ENCODE measurements around the gene MGAT5. TPM values are rescaled to one million over a fixed set of nuclear protein-coding genes. Genes with fewer than 3 reads are reported as not detected.

Gene MGAT5
- total RNA-seq, 1 donor: 17.0 TPM

- DNase-seq (ENCODE audit: low read depth in 2 of 3, low spot score in 2 of 3): no peak
Measured at GRCh38 chr2:134386310-134386709, 132.4 kb downstream of the MGAT5 start.

- no peak for DNase-seq (ENCODE audit: low read depth in 2 of 3, low spot score in 2 of 3)
Measured at GRCh38 chr2:134389381-134389780, 135.5 kb downstream of the MGAT5 start.

DNA sequence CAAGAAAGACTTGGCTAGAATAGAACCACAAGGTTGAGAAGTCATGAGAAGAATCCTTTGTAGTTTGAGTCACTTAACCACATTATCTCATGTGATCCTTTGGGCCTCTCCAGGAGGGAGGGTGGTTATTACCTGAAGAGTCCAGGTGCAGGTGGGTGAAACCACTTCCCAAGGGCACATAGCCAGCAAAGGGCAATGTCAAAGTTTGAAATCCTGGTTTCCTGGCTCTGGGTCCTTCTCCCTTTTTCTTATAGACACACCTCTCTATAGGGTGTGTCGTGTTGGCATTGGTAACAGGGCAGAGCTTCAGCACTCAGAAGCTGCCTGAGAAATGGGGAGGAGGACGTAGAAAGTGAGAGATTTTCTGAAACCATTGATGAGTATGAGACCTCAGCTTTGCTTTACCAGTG is 137.9 kb downstream of the MGAT5 start:
- no peak for DNase-seq (ENCODE audit: low read depth in 2 of 3, low spot score in 2 of 3)

- DNase-seq (ENCODE audit: low read depth in 2 of 3, low spot score in 2 of 3): no peak
Measured at GRCh38 chr2:134392442-134393074, 138.7 kb downstream of the MGAT5 start.

DNA sequence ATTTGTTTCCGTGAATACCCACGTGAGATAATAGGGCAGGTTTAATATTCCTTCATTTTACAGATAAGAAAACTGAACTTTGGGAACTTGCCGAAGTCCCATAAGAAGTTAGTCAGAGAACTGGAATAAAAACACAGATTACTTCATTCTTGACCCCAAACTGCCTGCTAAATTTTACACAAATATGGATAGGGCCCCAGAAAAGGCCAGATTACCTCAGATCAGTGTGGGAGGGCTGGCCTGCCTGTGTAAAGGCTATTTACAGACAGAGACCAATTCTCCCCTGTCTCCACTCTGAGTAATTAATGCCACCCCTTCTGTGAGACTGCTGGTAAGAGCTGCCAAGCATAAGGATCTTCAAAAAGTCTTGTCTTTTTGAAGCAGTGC is 139.2 kb downstream of the MGAT5 start:
- DNase-seq (ENCODE audit: low read depth in 2 of 3, low spot score in 2 of 3): no peak

GRCh38 chr2:134395779-134396178 is 141.9 kb downstream of the MGAT5 start:
- DNase-seq (ENCODE audit: low read depth in 2 of 3, low spot score in 2 of 3): no peak

GRCh38 chr2:134396493-134396892 is 142.6 kb downstream of the MGAT5 start:
- no peak for DNase-seq (ENCODE audit: low read depth in 2 of 3, low spot score in 2 of 3)

GRCh38 chr2:134397146-134397896 is 143.4 kb downstream of the MGAT5 start:
- no peak for DNase-seq (ENCODE audit: low read depth in 2 of 3, low spot score in 2 of 3)

- no peak for DNase-seq (ENCODE audit: low read depth in 2 of 3, low spot score in 2 of 3)
Measured at GRCh38 chr2:134398300-134398699, 144.4 kb downstream of the MGAT5 start.

GRCh38 chr2:134399096-134399495 is 145.2 kb downstream of the MGAT5 start:
- peak in 1 of 3 donors; percentile 11 for DNase-seq (ENCODE audit: low read depth in 2 of 3, low spot score in 2 of 3)

- DNase-seq (ENCODE audit: low read depth in 2 of 3, low spot score in 2 of 3): no peak
Measured at GRCh38 chr2:134401081-134401497, 147.2 kb downstream of the MGAT5 start.

GRCh38 chr2:134401789-134402188 is 147.9 kb downstream of the MGAT5 start:
- no peak for DNase-seq (ENCODE audit: low read depth in 2 of 3, low spot score in 2 of 3)

GRCh38 chr2:134402410-134402809 is 148.5 kb downstream of the MGAT5 start:
- no peak for DNase-seq (ENCODE audit: low read depth in 2 of 3, low spot score in 2 of 3)

GRCh38 chr2:134405611-134406081 is 151.8 kb downstream of the MGAT5 start:
- DNase-seq (ENCODE audit: low read depth in 2 of 3, low spot score in 2 of 3): no peak

DNA sequence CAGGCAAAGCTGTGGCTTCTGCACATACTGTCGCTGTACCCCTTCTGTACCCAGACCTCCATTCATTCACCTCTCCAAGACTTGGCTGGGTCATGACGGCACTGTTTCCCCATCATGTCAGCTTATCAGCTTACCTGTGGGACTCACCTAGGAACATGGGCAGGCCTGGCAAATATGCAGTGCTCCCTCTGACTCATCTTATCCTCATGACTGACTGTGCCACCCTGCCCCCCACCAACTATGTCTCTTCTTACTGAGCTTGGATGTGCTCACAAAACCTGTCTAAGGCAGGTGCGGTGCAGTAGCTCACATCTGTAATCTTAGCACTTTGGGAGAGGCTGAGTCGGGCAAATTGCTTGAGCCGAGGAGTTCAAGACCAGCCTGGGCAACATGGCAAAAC is 152.4 kb downstream of the MGAT5 start:
- no peak for DNase-seq (ENCODE audit: low read depth in 2 of 3, low spot score in 2 of 3)

- no peak for DNase-seq (ENCODE audit: low read depth in 2 of 3, low spot score in 2 of 3)
Measured at GRCh38 chr2:134406736-134407135, 152.9 kb downstream of the MGAT5 start.

- no peak for DNase-seq (ENCODE audit: low read depth in 2 of 3, low spot score in 2 of 3)
Measured at GRCh38 chr2:134407154-134407890, 153.4 kb downstream of the MGAT5 start.

DNA sequence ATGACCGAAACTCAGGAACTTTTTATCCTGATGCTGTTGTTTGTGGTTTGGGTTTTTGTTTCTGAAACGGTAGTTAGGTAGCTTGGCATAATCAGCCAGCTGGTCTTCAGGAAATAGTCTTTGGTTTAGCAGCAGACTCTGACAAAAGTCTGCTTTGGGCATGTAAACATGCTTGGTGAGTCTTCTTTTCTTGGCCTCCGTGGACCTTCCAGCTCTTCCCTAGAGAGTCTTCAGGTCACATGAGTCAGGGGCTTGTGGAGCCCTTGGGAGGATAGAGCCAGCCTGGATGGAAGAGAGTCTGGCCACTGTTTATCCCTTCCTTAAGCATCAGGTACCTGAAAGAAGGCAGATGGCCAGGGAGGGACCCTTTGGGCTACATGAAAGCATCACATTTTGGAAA is 154.5 kb downstream of the MGAT5 start:
- DNase-seq (ENCODE audit: low read depth in 2 of 3, low spot score in 2 of 3): no peak

GRCh38 chr2:134408791-134409190 is 154.9 kb downstream of the MGAT5 start:
- DNase-seq (ENCODE audit: low read depth in 2 of 3, low spot score in 2 of 3): no peak

GRCh38 chr2:134410006-134410405 is 156.1 kb downstream of the MGAT5 start:
- DNase-seq (ENCODE audit: low read depth in 2 of 3, low spot score in 2 of 3): no peak

- no peak for DNase-seq (ENCODE audit: low read depth in 2 of 3, low spot score in 2 of 3)
Measured at GRCh38 chr2:134410831-134411231, 157.0 kb downstream of the MGAT5 start.

Data from hematopoietic multipotent progenitor cell (in vitro differentiated cells).